Midbrain (tissue), 1 donor: ENCODE measurements around the gene SLC66A1.
"Not testable (repeated sequence)": the region's sequence is repeated elsewhere in the genome, so short reads cannot be mapped to it uniquely, and the experiment has no call there.

ENCODE experiments used
- DNase-seq: peaks from one replicate; lab custom pipeline; 2025; lab: John Stamatoyannopoulos, UW

SLC66A1 gene, protein sequence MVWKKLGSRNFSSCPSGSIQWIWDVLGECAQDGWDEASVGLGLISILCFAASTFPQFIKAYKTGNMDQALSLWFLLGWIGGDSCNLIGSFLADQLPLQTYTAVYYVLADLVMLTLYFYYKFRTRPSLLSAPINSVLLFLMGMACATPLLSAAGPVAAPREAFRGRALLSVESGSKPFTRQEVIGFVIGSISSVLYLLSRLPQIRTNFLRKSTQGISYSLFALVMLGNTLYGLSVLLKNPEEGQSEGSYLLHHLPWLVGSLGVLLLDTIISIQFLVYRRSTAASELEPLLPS

DNA sequence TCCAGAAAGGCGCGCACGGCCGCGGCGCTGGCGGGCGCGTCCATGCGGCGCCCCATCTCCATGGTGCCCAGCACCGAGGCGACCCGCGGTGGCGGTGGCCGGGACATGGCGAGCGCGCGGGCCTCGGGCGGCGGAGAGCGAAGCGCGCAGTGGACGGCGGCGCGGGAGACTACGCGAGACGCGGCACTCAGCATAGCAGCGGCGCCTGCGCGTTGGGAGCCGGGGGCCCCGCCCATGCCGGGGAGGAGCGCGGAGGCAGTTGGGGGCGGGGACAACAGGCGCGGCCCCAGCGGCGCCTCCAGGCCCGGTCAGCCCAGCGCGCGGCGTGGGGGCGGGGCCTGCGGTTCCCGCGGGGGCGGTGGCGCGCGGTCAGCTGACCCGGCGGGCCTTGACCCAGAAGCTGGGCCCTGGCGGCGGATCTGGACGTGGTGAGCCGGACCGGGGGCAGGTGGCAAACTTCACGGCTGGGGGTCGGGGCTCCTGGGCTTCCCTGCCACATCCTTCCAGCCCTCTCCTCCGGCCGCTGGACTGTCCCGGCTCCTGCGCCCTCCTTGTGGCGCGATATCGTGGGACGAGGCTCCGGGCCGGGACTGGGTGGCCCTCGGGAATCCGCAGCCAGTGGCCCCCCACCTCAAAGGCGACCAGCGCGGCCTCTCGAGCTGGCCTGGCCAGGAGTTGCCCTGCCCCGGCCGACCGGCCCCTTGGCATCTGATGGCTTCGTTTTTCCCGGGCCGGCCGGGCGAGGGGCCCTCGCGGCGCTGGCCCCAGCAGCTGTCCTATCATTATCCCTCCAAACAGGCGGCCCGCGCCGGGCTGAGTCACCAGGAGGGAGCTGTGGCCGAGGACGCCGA lies at the start of gene SLC66A1, which contains the start of gene AKR7A2:
Gene SLC66A1 (plus strand): TSS at position 396 of the 851 bp plus-strand sequence. CDS start 5,352 bp downstream, outside the sequence.
Gene AKR7A2 (minus strand): TSS at position 214 of the 851 bp plus-strand sequence. CDS start 20 bp downstream, at position 194.
- peak; percentile 95 for DNase-seq

DNA sequence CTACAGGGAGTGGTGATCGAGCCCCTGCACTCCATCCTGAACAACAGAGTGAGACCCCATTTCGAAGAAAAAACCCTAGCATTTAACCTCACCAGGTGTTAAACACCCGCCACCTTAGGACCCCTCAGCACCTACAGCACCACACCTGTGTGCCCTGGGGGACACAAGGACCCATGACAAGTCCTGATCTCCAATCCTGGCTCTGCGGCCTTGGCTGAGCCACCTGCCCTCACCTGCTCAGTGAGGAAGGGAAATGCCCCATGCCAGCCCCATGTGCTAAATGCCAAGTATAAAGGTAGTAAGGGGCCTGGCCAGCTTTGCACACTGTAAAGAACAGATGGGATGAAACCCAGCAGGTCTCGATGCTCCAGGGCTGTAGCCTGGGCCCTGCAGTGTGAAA lies 49.4 kb upstream of the SLC66A1 start:
- no peak for DNase-seq

- no peak for DNase-seq
Observed at GRCh38 chr1:19268445-19268844, 43.7 kb upstream of the SLC66A1 start.

DNA sequence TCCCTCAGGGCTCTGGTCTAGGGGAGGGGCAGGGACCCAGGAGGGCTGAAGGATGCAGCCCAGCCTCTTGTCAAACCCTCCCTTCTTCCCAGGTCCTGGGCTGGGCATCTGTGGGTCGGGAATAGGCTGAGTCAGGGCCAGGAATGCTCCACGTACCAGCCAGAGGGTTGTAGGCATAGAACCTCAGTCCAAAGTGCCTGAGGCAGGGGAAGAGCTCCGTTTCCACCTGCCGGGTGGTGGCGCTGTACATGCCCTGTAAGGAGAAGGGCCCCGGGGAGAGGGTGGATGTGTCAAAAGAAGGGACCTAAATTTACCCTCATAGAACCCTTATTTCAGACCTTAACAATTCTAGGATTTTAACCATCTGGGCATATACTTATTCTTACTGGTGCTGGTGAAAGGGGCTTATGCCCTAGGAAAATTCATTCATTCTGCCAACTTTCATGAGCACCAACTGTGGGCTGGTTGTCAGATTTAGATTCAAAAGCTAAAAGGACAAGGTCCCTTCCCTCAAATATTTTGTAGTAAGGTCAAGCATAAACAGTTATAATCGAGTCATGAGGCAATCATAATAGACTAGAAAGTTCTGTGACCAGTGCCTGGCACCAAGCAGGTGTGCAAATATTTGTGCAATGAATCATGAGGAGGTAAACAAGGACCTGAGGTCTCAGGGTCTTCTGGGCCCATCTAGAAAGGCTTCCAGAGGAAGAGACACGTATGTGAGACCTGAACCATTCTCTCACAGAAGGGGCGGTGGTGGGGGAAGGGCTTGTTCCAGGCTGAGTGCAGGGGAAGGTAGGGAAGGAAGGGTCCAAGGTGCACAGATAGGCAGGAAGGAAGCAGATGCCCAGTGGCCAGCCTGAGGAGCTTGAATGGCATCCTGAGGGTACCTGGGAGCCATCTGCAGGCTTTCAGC lies 42.4 kb upstream of the SLC66A1 start:
- not testable (repeated sequence) for DNase-seq

DNA sequence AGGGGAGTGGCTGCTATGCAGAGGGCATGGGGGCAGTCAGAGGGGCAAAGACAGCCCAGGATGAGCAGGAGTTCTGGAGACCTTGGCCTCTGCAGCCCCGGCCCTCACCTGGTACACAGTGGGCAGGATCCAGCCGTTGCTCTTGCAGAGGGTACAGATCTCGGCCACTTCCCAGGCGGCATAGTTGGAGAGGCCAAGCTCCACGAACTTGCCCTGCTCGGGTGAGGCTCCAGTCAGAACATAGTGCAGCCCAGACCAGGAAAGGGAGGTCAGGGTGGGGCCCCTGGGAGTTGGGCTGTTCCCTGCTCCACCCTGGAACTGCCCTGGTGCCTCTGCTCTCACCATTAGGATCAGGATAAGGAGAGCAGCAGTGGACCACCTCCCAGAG lies 41.8 kb upstream of the SLC66A1 start:
- not testable (repeated sequence) for DNase-seq

DNA sequence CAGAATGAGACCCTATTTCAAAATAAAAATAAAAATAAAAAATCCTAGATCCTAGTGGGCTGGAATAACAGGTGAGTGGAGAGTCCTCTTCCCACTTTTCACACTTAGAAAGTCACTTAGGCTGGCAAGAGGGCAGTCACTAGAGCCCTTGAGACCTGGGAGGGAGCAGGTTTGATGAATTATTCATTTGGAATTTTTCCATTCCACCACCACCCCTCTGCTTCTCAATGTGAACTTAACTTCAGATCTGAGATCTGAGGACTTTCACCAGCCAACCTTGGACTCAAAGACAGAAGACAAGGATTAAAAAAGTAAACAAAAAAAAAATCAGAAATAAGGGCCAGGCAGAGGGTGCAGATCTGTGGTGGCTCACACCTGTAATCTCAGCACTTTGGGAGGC lies 40.1 kb upstream of the SLC66A1 start:
- no peak for DNase-seq

- no peak for DNase-seq
Observed at GRCh38 chr1:19273106-19273843, 38.9 kb upstream of the SLC66A1 start.

GRCh38 chr1:19273844-19274531 lies 38.1 kb upstream of the SLC66A1 start:
- DNase-seq: not testable (repeated sequence)

DNA sequence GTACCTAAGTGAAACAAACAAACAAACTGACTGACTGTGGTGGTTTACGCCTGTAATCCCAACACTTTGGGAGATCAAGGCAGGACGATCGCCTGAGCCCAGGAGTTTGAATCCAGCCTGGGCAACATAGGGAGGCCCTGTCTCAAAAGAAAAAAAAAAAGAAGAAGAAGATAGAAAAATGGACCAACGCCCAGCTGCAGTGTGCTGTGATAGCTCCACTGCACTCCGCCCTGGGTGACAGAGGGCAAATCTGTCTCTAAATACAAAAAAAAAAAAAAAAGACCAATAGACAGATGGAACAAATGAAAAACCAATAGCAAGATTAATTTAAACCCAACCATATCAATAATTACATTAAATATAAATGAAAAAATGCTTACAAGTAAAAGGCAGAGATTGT lies 37.5 kb upstream of the SLC66A1 start:
- no peak for DNase-seq

GRCh38 chr1:19283891-19284290 lies 28.2 kb upstream of the SLC66A1 start:
- no peak for DNase-seq

DNA sequence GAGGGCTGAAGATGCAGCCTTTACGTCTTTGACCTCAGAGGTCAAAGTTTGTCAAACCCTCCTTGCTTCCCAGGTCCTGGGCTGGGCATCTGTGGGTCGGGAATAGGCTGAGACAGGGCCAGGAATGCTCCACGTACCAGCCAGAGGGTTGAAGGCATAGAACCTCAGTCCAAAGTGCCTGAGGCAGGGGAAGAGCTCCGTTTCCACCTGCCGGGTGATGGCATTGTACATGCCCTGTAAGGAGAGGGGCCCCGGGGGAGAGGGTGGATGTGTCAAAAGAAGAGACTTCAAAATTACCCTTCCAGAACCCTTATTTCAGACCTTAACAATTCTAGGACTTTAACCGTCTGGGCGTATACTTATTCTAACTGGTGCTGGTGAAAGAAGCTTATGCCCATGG lies 27.2 kb upstream of the SLC66A1 start:
- DNase-seq: no peak

GRCh38 chr1:19285366-19285765 lies 26.8 kb upstream of the SLC66A1 start:
- not testable (repeated sequence) for DNase-seq

DNA sequence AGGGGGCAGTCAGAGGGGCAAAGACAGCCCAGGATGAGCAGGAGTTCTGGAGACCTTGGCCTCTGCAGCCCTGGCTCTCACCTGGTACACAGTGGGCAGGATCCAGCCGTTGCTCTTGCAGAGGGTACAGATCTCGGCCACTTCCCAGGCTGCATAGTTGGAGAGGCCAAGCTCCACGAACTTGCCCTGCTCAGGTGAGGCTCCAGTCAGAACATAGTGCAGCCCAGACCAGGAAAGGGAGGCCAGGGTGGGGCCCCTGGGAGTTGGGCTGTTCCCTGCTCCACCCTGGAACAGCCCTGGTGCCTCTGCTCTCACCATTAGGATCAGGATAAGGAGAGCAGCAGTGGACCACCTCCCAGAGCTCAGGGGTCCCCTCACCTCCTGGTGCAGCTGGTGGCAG lies 26.3 kb upstream of the SLC66A1 start:
- DNase-seq: not testable (repeated sequence)

- no peak for DNase-seq
Observed at GRCh38 chr1:19287436-19288185, 24.5 kb upstream of the SLC66A1 start.

- DNase-seq: peak; percentile 36
Observed at GRCh38 chr1:19288324-19289241, 23.5 kb upstream of the SLC66A1 start, which contains the start of gene AKR7A3. Gene AKR7A3 (minus strand): TSS chr1:19288770. CDS start chr1:19288709, 61 bp downstream.

DNA sequence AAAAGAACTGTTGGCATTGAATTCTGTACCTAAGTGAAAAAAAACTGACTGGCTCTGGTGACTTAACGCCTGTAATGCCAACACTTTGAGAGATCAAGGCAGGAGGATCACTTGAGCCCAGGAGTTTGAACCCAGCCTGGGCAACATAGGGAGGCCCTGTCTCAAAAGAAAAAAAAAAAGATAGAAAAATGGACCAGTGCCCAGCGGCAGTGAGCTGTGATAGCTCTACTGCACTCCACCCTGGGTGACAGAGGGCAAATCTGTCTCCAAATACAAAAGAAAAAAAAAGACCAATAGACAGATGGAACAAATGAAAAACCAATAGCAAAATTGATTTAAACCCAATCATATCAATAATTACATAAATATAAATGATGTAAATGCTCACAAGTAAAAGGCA lies 22.9 kb upstream of the SLC66A1 start:
- no peak for DNase-seq

GRCh38 chr1:19294638-19295037 lies 17.5 kb upstream of the SLC66A1 start:
- DNase-seq: no peak

GRCh38 chr1:19300211-19300610 lies 11.9 kb upstream of the SLC66A1 start:
- DNase-seq: no peak

DNA sequence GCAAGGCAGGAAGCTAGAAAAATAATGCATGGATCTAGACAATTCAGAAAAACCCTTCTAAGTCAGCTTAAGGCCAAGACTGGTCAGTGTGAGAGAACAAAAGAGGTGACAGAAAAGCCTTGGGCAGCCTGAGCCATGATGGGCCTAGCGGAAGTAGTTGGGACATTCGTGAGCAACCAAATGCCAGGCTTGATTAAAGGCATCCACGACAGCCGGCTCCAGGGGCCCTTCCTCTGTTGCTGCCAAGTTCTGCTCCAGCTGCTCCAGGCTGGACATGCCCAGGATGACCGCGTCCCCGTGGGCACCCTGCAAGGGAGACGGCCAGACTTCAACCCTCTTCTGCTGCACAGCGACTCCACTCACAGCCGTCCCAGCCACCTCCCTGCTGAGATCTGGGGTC lies 8.0 kb upstream of the SLC66A1 start:
- DNase-seq: not testable (repeated sequence)
